Superior temporal gyrus (tissue), 1 donor: Measurements from ENCODE around the gene IGF2R.
"Not testable (repeated sequence)": the region's sequence is repeated elsewhere in the genome, so short reads cannot be mapped to it uniquely, and the experiment has no call there.

ENCODE experiments used
- DNase-seq: peaks from one replicate; pipeline ENCODE4 v3.0.0-alpha.2; 2016; ENCODE audit errors: extremely low spot score

The IGF2R gene

GRCh38 chr6:159996087-159996622 is 27.3 kb downstream of the IGF2R start:
- no peak for DNase-seq

GRCh38 chr6:159996626-159997497 is 28.0 kb downstream of the IGF2R start:
- DNase-seq, result no peak

- DNase-seq, result no peak
These were observed 28.7 kb downstream of the IGF2R start for GRCh38 chr6:159997498-159998101.

- no peak for DNase-seq
These were observed 29.7 kb downstream of the IGF2R start for GRCh38 chr6:159998538-159998937.

- no peak for DNase-seq
These were observed 30.4 kb downstream of the IGF2R start for GRCh38 chr6:159999240-159999671.

- DNase-seq, result no peak
These were observed 31.4 kb downstream of the IGF2R start for GRCh38 chr6:160000280-160000704.

GRCh38 chr6:160000893-160001427 is 32.1 kb downstream of the IGF2R start:
- DNase-seq, result not testable (repeated sequence)

- no peak for DNase-seq
These were observed 34.0 kb downstream of the IGF2R start for GRCh38 chr6:160002882-160003281.

- no peak for DNase-seq
These were observed 35.1 kb downstream of the IGF2R start for GRCh38 chr6:160004018-160004417.

GRCh38 chr6:160004419-160005175 is 35.7 kb downstream of the IGF2R start:
- no peak for DNase-seq

GRCh38 chr6:160005211-160005610 is 36.3 kb downstream of the IGF2R start:
- no peak for DNase-seq

- no peak for DNase-seq
These were observed 37.1 kb downstream of the IGF2R start for GRCh38 chr6:160005861-160006540.

GRCh38 chr6:160007145-160007544 is 38.3 kb downstream of the IGF2R start:
- no peak for DNase-seq

- DNase-seq, result no peak
These were observed 38.7 kb downstream of the IGF2R start for GRCh38 chr6:160007611-160008010.

GRCh38 chr6:160010067-160010466 is 41.2 kb downstream of the IGF2R start:
- no peak for DNase-seq

- DNase-seq, result no peak
These were observed 45.3 kb downstream of the IGF2R start for GRCh38 chr6:160013987-160014868.

GRCh38 chr6:160014869-160015182 is 45.9 kb downstream of the IGF2R start:
- DNase-seq, result no peak

GRCh38 chr6:160015778-160016684 is 47.1 kb downstream of the IGF2R start:
- no peak for DNase-seq

GRCh38 chr6:160022101-160022500 is 53.2 kb downstream of the IGF2R start:
- no peak for DNase-seq
